HG03521 (cell line): Measurements from ENCODE around the gene PINK1.

Source experiments
- ATAC-seq: cut with Tn5 transposase; IDR thresholded peaks from one replicate; pipeline ENCODE4 v1.9.1; 2021; ENCODE audit warnings: mild to moderate bottlenecking, moderate library complexity; ENCODE audit not compliant: unreplicated experiment

The PINK1 gene

DNA sequence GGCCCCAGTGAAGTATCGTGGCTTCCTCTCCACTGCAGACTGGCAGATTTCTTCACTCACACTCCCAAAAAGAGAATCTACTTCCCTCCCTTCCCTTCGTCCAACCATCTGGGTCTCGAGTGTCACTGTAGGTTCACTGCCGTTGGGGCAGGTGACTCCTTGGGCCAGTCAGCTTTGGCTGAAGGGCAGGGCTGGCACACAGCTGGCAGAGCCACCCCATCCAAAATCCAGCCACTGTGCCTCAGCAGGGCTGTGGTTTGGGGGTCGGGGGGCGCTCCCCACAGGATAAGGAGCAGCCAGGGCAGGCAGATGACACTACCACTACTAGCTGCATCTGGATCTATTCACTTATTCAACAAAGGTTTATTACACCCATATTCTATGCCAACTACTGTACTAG is 9.8 kb downstream of the PINK1 start:
- no peak for ATAC-seq

DNA sequence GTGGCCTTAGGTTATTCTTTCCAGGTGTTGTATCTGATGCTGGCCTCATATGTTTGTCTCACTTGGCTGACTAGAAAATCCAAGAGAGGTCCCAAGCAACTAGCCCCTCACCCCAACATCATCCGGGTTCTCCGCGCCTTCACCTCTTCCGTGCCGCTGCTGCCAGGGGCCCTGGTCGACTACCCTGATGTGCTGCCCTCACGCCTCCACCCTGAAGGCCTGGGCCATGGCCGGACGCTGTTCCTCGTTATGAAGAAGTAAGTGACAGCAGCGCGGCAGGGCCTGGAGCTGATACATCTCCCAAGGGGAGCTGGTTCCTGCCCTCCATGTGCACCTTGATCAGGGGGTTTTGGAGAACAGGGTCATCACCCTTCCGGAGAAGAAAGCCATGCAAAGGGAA is 11.2 kb downstream of the PINK1 start:
- no peak for ATAC-seq

DNA sequence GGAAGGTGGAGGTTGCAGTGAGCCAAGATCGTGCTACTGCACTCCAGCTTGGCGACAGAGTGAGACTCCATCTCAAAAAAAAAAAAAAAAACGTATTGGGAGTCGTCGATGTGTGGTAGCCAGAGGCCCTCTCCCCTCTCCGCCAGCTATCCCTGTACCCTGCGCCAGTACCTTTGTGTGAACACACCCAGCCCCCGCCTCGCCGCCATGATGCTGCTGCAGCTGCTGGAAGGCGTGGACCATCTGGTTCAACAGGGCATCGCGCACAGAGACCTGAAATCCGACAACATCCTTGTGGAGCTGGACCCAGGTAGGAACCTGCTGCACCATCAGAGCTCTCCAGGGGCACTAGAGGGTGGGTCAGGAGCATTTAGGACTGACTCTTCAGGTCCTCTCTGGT is 12.2 kb downstream of the PINK1 start:
- ATAC-seq = no peak

DNA sequence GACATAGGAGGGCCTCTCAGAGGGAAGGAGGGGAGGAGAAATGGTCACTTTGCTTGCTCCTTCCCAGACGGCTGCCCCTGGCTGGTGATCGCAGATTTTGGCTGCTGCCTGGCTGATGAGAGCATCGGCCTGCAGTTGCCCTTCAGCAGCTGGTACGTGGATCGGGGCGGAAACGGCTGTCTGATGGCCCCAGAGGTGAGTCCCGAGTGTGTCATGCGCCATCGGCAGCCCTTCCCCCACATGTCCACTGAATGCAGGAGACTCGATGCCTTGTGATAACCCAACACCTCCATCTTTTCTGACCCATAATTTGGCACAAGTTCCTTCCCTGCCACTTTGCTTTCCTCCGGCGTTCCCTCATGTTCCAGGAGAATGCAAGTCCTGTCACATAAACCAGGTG is 15.2 kb downstream of the PINK1 start:
- no peak for ATAC-seq

DNA sequence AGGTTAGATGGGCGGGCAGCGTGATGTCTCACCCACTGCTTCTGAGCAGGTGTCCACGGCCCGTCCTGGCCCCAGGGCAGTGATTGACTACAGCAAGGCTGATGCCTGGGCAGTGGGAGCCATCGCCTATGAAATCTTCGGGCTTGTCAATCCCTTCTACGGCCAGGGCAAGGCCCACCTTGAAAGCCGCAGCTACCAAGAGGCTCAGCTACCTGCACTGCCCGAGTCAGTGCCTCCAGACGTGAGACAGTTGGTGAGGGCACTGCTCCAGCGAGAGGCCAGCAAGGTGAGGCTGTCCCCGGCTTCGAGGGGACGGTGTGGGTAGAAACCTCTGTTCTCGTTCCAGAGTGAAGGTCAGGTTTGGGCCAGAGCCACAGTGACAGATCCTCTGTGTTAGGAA is 15.7 kb downstream of the PINK1 start:
- ATAC-seq = no peak

DNA sequence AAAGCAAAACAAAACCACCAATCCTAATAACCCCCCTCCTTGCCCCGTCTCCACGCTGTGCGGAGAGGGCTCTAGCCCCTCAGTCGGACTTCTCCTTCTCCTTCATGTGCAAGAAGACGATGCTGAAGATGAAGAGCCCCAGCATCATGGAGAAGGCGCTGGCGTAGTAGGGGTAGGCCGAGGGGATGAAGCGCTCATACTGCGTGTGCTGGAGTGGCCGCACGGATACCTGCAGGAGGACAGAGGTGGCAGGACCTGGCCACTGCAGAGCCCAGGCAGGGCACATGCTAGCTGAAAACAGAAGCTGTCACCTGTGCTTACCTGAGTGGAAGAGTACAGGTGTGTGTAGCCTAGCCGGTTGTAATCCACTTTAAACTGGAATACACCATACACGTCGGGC is 19.0 kb downstream of the PINK1 start:
- ATAC-seq = no peak

DNA sequence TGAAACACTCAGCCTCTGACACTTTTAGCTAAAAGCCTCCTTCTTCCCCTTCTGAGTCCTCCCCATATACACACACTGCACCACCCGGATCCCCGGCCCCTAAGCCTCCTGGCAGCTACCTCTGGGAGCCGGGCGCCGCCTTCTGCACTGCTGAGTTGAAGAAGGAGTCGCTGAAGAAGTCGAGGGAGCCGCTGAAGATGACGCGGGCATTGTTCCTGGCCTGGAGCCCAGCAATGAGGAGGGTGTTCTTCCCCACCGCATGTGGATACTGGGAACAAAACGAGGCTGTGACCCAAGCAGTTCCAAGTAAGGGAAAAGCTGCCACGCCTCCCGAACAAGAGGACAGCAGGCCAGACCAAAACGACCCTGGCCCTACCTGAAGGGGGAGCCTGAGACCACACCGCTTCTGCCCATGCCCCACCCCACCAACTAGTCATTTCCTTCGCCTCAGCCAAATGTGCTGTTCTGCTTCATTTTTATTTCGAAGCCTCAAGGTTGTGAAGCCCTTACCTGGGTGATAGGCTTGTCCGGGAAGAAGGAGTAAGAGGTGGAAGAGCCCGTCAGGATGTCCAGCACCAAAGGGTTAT is 20.9 kb downstream of the PINK1 start:
- no peak for ATAC-seq

DNA sequence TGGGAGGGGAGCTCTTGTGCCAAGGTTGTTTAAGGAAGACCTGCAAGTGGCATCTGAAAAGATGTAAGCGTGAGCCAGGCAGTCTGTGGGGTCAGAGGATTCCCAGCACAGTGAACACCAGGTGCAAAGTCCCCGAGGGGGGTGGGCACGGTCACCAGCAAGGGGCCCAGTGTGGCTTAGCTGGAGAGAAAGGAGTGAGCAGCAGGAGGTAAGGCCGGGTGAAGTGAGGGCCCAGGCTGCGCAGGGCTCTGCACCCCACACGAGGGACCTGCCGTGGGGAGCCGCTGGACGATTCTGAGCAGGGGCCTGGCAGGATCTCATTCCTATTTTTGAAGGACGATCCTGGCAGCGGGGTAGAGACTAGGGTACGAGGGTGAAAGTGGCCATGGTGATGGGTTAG is 23.8 kb downstream of the PINK1 start:
- no peak for ATAC-seq

DNA sequence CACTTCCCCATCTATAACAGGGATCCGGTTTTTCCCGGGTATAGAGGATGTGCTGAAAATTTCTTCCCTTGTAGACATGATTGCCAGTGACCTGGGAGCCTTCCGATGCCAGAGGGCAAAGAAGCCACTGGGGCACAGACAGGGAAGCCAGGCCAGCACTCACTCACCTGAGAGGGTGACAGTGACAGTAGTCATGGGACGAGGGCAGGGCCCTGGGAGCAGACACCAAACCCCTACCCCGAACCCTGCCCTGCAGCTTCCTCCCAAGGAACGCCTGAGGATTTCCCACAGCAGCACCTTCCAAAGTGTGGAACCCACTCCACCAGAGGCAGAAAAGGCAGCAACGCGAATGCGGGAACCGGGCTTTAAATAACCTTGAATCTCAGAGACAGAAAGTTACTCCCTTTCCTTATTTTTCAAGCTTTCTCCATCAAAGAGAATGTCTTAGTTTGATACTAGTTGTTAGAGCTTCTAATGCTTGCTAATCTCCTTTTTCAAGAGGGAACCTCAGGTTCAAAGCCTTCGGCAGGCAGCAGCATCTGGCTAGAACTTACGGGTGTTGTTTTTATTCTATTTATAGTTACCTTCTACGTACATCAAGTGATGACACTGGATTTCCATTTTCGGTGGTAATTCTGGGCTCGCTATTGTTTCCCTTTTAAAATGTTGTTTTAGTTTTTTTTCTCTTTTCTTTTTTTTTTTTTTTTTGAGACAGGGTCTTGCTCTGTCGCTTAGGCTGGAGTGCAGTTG is 25.1 kb downstream of the PINK1 start:
- ATAC-seq = no peak

DNA sequence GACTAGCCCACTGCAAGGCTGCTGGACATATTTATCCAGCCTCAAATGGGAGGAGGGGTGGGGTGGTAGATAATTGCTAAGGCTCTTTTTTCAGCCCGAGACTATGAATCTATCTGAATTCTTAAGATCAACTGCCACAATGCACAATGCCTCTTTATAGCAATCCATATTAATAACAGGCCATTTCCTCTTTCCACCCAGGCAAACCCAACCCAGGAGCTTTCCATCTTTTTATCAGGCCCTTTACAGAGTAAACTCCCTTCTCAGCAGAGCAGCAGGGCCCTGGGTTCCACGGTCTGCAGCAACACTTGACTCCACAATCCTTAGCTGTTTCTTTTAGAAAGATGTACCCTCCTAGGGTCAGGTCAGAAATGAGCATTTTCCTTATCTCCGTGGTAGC is 27.1 kb downstream of the PINK1 start:
- no peak for ATAC-seq

DNA sequence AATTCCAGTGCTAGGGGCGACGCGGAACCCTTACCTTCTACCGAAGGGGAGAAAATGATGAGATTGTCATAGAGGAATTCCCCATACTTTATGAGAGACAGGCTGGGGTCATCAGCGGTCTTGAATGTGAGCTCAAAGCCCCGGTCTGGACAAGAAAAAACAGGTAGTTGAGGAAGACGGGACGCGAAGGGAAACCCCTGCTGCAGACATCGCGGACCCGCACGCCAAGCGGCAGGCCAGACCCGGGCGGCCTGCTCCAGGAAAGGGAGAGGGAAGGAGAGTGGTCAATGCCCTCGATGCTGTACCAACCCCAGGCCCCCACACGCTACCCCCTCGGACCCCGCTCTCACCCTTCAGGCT is 27.6 kb downstream of the PINK1 start:
- no peak for ATAC-seq

DNA sequence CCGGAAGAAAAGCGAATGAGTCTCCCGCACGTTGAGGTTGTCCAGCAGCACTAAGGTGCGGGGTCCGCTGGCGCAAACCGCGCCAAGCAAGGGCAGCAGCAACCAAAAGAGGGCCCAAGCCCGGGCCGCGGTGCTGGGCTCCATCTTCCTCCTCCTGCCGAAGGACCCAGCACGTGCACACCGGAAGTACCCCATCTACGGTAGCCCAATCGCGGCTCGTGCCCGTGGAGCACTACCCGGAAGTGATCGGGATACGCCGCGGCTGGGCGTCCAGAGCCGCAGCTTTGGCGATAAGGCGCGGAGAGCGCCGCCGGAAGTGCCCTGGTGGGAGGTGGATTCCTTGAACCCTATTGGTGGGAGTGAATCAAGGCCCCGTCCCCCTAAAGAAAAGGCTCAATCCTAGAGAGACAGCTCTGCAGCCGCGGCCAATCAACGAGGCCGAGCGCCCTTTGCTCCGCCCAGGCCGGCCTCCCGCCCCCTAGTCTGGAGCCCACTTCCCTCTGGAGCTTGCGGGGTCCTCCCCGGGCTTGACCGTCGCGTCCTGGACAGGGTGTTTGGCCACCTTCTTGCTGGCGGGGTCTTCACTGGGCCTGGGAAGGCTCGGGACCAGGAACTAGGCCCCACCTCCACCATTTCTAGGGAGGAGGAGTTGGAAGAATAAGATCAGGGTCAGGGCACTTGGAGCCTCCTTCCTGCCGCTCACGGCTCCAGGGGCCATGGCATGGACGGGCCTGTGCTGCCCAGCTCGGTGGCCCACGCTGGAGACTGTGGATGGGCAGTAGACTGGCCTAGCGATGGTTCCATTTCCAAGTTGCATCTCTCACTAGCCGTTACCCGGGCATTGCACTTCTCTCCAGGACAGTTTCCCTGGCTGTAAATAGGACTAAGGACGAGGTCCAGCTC is 28.2 kb downstream of the PINK1 start, which contains the start of gene DDOST:
Gene DDOST, minus strand, starts transcription at position 163 of the 903 bp plus-strand sequence. Its CDS starts 19 bp downstream, at position 144.
- ATAC-seq = peak; percentile 94

DNA sequence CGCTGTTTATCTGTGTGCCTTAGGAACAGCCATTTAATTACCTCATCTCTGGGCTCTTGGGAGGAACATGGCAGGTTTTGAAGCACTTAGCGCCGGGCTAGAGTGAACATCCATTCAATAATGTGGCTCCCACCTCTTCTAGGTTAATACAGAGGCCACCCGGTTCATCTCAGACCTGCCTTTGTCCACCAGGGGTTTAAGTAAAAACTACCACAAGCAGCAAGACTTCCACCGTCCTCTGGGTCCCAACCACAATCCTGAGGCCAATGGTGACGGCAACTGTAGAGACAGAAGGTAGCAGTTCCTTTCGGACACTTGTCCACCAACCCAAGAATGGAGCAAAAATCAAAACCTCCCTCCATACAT is 28.8 kb downstream of the PINK1 start:
- ATAC-seq = no peak

DNA sequence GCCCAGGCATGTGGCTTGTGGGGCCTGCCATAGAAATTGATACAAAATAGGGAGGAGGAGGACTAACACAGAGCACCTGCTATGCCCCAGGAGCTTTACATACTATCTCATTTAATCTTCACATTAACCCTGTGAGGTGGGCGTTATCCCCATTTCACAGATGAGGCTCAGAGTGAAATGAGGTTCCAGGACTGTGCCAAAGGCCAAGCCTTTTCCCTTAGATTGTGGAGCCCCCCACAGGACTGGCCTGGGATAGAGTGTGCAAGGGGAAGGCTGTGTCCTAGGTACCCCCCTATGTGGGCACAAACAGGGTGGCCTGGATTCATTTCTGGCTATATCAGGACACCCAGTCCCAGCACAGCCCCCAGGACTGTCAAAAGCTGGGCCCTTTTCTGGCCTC is 30.1 kb downstream of the PINK1 start:
- no peak for ATAC-seq

DNA sequence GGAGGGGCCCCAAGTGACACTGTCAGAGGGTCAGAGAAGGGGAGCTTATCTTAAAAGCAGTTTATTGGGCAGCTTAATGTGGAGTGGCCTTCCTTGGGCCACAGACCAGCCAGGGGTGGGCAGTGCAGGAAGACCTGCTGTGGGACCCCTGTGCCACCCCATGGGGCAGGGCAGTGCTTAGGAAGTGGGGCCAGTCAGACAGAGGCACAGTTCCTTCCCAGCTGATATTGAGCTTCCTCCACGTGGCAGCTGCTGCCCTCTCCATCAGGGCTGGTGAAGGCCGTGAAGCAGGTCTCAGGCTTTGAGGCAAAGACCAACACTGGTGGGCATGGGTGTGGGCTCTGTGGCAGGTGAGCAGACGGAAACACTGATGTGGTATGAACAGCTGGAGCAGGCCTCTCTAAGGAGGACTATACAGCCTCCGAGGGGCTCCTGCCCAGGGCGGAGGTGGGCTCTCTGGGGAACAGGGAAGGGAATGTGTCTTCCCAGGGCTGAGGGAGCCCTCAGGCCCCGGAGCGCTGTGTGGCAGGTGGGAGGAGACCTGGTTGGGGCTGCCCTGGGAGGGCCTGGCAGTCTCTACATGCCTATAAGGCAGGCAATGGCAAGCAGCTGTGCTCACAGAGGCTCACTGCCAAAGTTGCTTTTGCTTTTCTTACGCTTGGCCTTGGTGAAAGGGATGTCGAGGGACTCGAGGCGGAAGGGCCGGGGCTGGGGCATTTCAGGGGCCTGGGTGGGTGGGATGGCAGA is 30.9 kb downstream of the PINK1 start:
- no peak for ATAC-seq

DNA sequence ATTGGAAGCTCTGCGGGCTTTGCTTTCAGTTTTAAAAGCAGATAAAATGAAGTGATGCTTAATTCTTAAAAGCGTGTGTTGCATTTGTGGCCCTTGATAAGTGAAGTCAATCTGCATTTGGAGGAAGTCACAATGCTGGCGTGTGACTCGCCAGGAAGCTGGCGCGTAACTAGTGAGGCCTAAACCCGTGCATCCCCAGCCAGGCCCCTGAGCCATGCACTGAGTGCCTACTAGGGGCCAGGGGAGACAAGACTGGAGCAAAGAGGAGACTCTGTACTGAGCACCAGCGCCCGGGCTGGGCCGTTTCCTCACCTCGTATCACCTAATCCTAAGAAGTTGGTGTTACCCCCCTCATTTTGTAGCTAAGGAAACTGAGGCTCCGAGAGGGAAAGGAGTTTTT is 32.5 kb downstream of the PINK1 start:
- ATAC-seq = no peak

DNA sequence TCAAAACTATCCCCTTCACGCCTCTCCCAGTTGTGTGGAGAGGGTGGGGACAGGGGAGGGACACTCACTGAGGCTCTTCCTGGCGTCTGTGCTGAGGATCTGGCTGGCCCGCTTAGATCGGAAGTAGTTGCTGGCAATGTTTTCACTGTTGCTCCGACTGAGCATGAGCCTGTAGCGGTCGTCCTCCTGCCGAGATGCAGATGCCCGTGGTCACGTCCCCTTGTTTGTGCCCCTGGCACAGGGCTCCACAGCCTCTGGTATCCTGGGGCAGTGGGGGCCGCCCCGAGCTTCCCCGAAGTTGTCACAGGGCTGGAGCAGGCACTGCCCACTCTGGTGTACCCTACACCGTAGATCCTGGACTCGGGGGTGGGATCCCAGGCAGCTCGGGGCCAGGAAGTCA is 32.9 kb downstream of the PINK1 start:
- ATAC-seq = no peak

DNA sequence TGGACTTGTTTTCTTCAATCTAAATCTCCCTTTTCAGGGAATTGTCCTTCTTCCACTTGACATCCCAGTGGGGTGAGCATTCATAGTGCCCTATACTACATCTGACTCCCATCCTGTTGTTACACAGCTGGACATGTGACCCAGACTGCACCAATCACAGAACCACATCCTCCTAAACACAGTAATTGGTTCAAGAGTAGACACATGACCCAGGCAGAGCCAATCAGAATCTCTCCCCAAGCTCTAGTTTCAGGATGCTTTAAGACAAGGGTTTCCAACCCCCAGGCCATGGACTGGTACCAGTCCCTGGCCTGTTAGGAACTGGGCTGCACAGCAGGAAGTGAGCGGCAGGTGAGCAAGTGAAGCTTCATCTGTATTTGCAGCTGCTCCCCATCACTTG is 33.5 kb downstream of the PINK1 start:
- ATAC-seq = no peak

DNA sequence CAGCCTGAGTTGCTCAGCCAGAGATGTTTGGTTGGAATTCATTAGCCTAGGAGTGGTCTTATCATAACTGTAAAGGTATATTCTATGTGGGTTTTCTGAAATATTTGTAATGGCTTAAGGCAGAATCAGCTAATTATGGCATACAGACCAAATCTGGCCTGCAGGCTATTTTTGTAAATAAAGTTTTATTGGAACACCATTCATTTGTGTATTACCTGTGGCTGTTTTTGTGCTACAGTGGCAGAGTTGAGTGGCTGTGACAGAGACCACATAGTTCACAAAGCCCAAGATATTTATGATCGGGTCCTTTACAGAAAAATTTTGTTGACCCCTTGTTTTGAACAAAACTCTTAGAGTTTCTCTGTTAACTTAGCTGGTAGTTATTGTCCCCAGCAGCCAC is 35.3 kb downstream of the PINK1 start:
- ATAC-seq = no peak

DNA sequence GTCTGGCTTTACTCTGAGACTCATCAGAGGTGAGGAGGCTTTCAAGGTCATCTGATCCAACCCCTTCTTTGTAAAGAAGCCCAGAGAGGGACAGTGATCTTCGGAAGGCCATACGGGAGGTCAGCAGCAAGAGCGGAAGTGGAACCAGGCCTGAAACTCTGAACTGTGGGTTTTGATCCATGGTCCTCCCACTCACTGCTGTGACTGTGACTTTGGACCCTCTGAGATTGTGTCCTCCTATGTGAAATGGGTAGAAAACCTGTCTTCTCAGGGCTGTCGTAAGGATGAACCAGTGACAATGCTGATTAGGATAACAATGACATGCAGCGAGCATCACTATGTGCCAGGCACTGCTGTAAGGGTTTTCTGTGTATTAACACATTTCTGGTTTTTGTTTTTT is 37.7 kb downstream of the PINK1 start:
- no peak for ATAC-seq

DNA sequence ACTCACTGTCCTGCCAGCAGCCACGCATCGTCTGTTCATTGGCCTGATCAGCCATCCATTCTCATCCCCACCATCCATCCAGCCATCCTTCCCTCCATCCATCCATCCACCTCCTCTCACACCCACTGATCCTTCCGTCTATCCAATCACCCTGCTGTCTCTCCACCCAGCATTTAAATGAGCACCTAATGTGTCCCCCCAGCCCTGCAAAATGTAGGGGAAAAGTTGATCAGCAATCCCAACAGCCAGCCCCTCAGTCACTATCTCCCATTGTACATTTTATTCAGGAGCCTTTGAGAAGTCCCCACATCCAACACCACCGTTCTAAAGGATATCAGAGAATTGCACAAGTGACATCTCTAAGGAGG is 39.0 kb downstream of the PINK1 start:
- ATAC-seq = no peak
